GM18861 (cell line): ENCODE results near the gene PRRT1B.
"Not testable (repeated sequence)": the region's sequence is repeated elsewhere in the genome, so short reads cannot be mapped to it uniquely, and the experiment has no call there.

Source experiments
- ATAC-seq: cut with Tn5 transposase; IDR thresholded peaks from one replicate; pipeline ENCODE4 v1.9.1; 2021; ENCODE audit not compliant: unreplicated experiment

The PRRT1B gene

GRCh38 chr9:131549186-131549585 lies 3.9 kb downstream of the PRRT1B start:
- ATAC-seq = not testable (repeated sequence)

- not testable (repeated sequence) for ATAC-seq
These were observed 5.1 kb downstream of the PRRT1B start for GRCh38 chr9:131550465-131550864.

- no peak for ATAC-seq
These were observed 6.7 kb downstream of the PRRT1B start for GRCh38 chr9:131552030-131552429.

- no peak for ATAC-seq
These were observed 8.9 kb downstream of the PRRT1B start for GRCh38 chr9:131554087-131554842.

- no peak for ATAC-seq
These were observed 9.6 kb downstream of the PRRT1B start for GRCh38 chr9:131554843-131555351.

GRCh38 chr9:131555841-131556673 lies 10.7 kb downstream of the PRRT1B start:
- no peak for ATAC-seq

- ATAC-seq = no peak
These were observed 12.7 kb downstream of the PRRT1B start for GRCh38 chr9:131557855-131558548.

GRCh38 chr9:131559421-131560000 lies 14.2 kb downstream of the PRRT1B start:
- ATAC-seq = no peak

GRCh38 chr9:131562032-131562959 lies 17.0 kb downstream of the PRRT1B start:
- ATAC-seq = no peak

GRCh38 chr9:131565369-131565768 lies 20.0 kb downstream of the PRRT1B start:
- ATAC-seq = no peak

GRCh38 chr9:131566158-131566557 lies 20.8 kb downstream of the PRRT1B start:
- no peak for ATAC-seq

GRCh38 chr9:131567910-131568309 lies 22.6 kb downstream of the PRRT1B start:
- ATAC-seq = no peak

- no peak for ATAC-seq
These were observed 29.7 kb downstream of the PRRT1B start for GRCh38 chr9:131574730-131575640.

GRCh38 chr9:131575946-131576853 lies 30.9 kb downstream of the PRRT1B start:
- ATAC-seq = no peak

GRCh38 chr9:131577005-131578000 lies 32.0 kb downstream of the PRRT1B start:
- ATAC-seq = no peak

- no peak for ATAC-seq
These were observed 32.7 kb downstream of the PRRT1B start for GRCh38 chr9:131578021-131578420.
